Sciatic nerve (tissue), 2 donors: ENCODE results near the gene PCP4L1. TPM values are rescaled to one million over a fixed set of nuclear protein-coding genes. Genes with fewer than 3 reads are reported as not detected.

Experiments used
- ATAC-seq: fragments of 200-7000 bp; cut with Tn5 transposase; one replicate; pipeline ENCODE4 v1.9.1; 2020; ENCODE audit warnings: mild to moderate bottlenecking, moderate library complexity
- DNase-seq: peaks from one replicate; pipeline ENCODE4 v3.0.0-alpha.2; 2020; ENCODE audit warnings: low spot score
- intact Hi-C: fragments of 100-400 bp; cut with DNase I; formaldehyde crosslinking; loops from one replicate; pipeline ENCODE4 v1.14.2; 2022
- total RNA-seq: library from RNA; stranded (reverse); fragmentation: NEBNext Ultra II Directional; extraction: Animal tissue kit (Norgen Biotek cat#: 25700); gene quantifications from one replicate; pipeline ENCODE4 v1.2.1, GENCODE V29; 2021
- donor health status: DM: no; HTN: no; CAD: no.
- donor health status: DM: no; HTN: no; CAD: no.

PCP4L1 gene
- total RNA-seq, 1 donor from 2014 or later, result 0.89 TPM

- ATAC-seq (no peak), DNase-seq (no peak)
- intact Hi-C loops, result no loop called here
These were observed 2.1 kb downstream of the PCP4L1 start for GRCh38 chr1:161260376-161261260.

- DNase-seq (no peak), ATAC-seq (no peak)
- intact Hi-C loops, result no loop called here
These were observed 3.0 kb downstream of the PCP4L1 start for GRCh38 chr1:161261261-161262235.

- DNase-seq (no peak), ATAC-seq (no peak)
- intact Hi-C loops, result no loop called here
These were observed 6.8 kb downstream of the PCP4L1 start for GRCh38 chr1:161265305-161265704.

GRCh38 chr1:161266202-161266601 is 7.7 kb downstream of the PCP4L1 start:
- ATAC-seq, result no peak
- no peak for DNase-seq
- intact Hi-C loops, result no loop called here

- intact Hi-C loops, result no loop called here
- no peak for ATAC-seq
- no peak for DNase-seq
These were observed 8.3 kb downstream of the PCP4L1 start for GRCh38 chr1:161266836-161267235.

GRCh38 chr1:161267321-161267720 is 8.8 kb downstream of the PCP4L1 start:
- intact Hi-C loops, result no loop called here
- ATAC-seq (no peak), DNase-seq (no peak)

- ATAC-seq, result no peak
- DNase-seq, result no peak
- intact Hi-C loops, result loop anchor here (10.0 kb wide), 1 partner anchor 1701 kb away; no protein-coding TSS in a partner anchor
These were observed 14.9 kb downstream of the PCP4L1 start for GRCh38 chr1:161273402-161273801.

- intact Hi-C loops, result loop anchor here (10.0 kb wide), 1 partner anchor 1700 kb away; no protein-coding TSS in a partner anchor
- DNase-seq (no peak), ATAC-seq (no peak)
These were observed 16.3 kb downstream of the PCP4L1 start for GRCh38 chr1:161274874-161275273.

- intact Hi-C loops, result no loop called here
- DNase-seq, result no peak
These were observed 24.4 kb downstream of the PCP4L1 start for GRCh38 chr1:161282991-161283390.

GRCh38 chr1:161285113-161285512 is 26.6 kb downstream of the PCP4L1 start:
- intact Hi-C loops, result no loop called here
- no peak for DNase-seq
- ATAC-seq, result no peak

More at GRCh38 chr1:161282991-161283390, 24.4 kb downstream of the PCP4L1 start:
- no peak for ATAC-seq

- DNase-seq (no peak), ATAC-seq (no peak)
- intact Hi-C loops, result no loop called here
These were observed 27.0 kb downstream of the PCP4L1 start for GRCh38 chr1:161285521-161285920.

GRCh38 chr1:161287482-161288054 is 29.0 kb downstream of the PCP4L1 start:
- ATAC-seq (no peak), DNase-seq (no peak)
- intact Hi-C loops, result no loop called here

- DNase-seq (no peak), ATAC-seq (no peak)
- intact Hi-C loops, result no loop called here
These were observed 32.2 kb downstream of the PCP4L1 start for GRCh38 chr1:161290779-161291178.

- intact Hi-C loops, result no loop called here
- DNase-seq (no peak), ATAC-seq (no peak)
These were observed 38.9 kb downstream of the PCP4L1 start for GRCh38 chr1:161297415-161297814.

GRCh38 chr1:161298116-161298515 is 39.6 kb downstream of the PCP4L1 start:
- DNase-seq (no peak), ATAC-seq (no peak)
- intact Hi-C loops, result no loop called here

- ATAC-seq, result no peak
- intact Hi-C loops, result no loop called here
- no peak for DNase-seq
These were observed 40.8 kb downstream of the PCP4L1 start for GRCh38 chr1:161299347-161299746.

- intact Hi-C loops, result no loop called here
- no peak for ATAC-seq
- DNase-seq, result no peak
These were observed 41.9 kb downstream of the PCP4L1 start for GRCh38 chr1:161300478-161300877.

GRCh38 chr1:161304927-161305866 is 46.7 kb downstream of the PCP4L1 start:
- peak; percentile 18 for ATAC-seq
- DNase-seq, result no peak
- intact Hi-C loops, result no loop called here
